ENCODE results near the gene KRTAP5-1.
A peak's percentile ranks its signal among the peaks of the same experiment; 100 is the strongest.

KRTAP5-1 gene

DNA sequence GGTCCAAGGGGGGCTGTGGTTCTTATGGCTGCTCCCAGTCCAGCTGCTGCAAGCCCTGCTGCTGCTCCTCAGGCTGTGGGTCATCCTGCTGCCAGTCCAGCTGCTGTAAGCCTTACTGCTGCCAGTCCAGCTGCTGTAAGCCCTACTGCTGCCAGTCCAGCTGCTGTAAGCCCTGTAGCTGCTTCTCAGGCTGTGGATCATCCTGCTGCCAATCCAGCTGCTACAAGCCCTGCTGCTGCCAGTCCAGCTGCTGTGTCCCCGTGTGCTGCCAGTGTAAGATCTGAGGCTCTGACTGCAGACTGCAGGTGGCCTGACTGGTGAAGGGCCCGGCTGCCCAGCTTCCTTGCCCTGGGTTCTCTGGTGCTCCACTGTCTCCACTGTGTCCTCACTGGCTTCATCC is 45.2 kb upstream of the KRTAP5-1 start:
- Histone ChIP-seq H2AK5ac (ENCODE audit: low read depth, low read length) (peak overlapping the region; percentile 42), H4K91ac (ENCODE audit: low read depth, low read length, poor library complexity) (no peak overlapping the region), H3K4me1 (ENCODE audit: control insufficient read depth in 2 of 2, insufficient read depth in 1 of 2, low read depth in 1 of 2, low read length in 2 of 2) (no peaks in the 10 kb centered on the region), H3K4me2 (ENCODE audit: insufficient read depth, low read length, poor library complexity, severe bottlenecking) (no peak overlapping the region), H2AFZ (ENCODE audit: low read length) (no peak overlapping the region), H3K9ac (ENCODE audit: low read depth, low read length, poor library complexity) (peak overlapping the region; percentile 65), H3K18ac (ENCODE audit: low read length) (peak overlapping the region; percentile 30), H3K4me3 (ENCODE audit: low read length in 2 of 2) (no peak overlapping the region), H3K27me3 (ENCODE audit: control insufficient read depth in 3 of 3, insufficient read depth in 3 of 3, low read depth in 1 of 3, low read length in 3 of 3) (peaks cover 0 to 38% (median 0%) of the 10 kb centered on the region in 3 experiments), H3K36me3 (replicated peaks in 1 of 2; ENCODE audit: control insufficient read depth in 2 of 2, insufficient read depth in 2 of 2, low read length in 2 of 2) (no peaks in the 10 kb centered on the region), H3K23ac (ENCODE audit: low read depth, low read length, poor library complexity) (no peak overlapping the region), H3K79me1 (ENCODE audit: low read depth, low read length) (no peaks in the 10 kb centered on the region), H3K27ac (replicated peaks; ENCODE audit: low read length) (no peak overlapping the region), H3K4ac (ENCODE audit: low read length) (no peak overlapping the region), H2BK5ac (ENCODE audit: low read length) (no peak overlapping the region), H2BK120ac (ENCODE audit: low read depth, low read length) (no peak overlapping the region), H2BK12ac (ENCODE audit: low read length) (no peak overlapping the region), H3K14ac (ENCODE audit: low read length) (peak overlapping the region; percentile 58), H2BK15ac (ENCODE audit: low read length) (no peak overlapping the region), H3K9me3 (replicated peaks in 1 of 2; ENCODE audit: control insufficient read depth in 2 of 2, insufficient read depth in 1 of 2, low read depth in 1 of 2, low read length in 2 of 2) (no peaks in the 10 kb centered on the region), H4K8ac (ENCODE audit: low read depth, low read length) (no peak overlapping the region)
- DNase-seq (ENCODE audit: low spot score), result no peak
- no CpG with 5 or more reads among the region's 2 CpGs for WGBS, 2 donors (ENCODE audit: extremely low coverage in 2 of 2, insufficient read length in 2 of 2, insufficient replicate concordance in 1 of 2)

DNA sequence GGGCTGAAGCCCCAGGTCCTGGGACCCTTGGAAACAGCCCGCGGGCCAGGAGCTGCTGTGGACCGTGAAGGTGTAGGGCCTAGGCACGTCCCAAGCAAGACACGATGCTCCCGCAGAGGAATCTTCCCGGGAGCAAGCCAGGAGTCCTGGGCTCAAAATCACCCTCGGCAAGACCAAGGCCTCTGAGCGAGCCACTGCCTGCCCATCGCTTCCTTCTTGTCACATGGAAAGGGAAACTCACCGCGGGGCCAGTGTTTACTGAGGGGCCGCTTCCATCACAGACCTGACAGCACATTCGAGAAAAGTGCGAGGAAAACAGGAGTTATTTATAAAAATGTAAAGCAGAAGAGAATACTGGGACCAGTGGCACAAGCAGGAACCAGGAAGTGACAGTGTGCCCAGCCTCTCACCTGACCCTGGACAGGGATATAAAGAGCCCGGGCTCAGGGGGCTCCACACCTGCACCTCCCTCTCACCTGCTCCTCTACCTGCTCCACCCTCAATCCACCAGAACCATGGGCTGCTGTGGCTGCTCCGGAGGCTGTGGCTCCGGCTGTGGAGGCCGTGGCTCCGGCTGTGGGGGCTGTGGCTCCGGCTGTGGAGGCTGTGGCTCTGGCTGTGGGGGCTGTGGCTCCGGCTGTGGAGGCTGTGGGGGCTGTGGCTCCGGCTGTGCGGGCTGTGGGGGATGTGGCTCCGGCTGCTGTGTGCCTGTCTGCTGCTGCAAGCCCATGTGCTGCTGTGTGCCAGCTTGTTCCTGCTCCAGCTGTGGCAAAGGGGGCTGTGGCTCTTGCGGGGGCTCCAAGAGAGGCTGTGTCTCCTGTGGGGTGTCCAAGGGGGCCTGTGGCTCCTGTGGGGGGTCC is 44.5 kb upstream of the KRTAP5-1 start, which contains the start of gene KRTAP5-5:
Gene KRTAP5-5 (plus strand): TSS at position 450 of the 860 bp plus-strand sequence. CDS start 66 bp downstream, at position 516.
- no peaks in the 10 kb centered on the region for H3K36me3 ChIP-seq (replicated peaks in 1 of 2; ENCODE audit: control insufficient read depth in 2 of 2, insufficient read depth in 2 of 2, low read length in 2 of 2)
- H2BK12ac ChIP-seq (ENCODE audit: low read length), result no peak within 1 kb of the TSS
- no peak within 1 kb of the TSS for H2BK5ac ChIP-seq (ENCODE audit: low read length)
- peak within 1 kb of the TSS; percentile 58 for H3K14ac ChIP-seq (ENCODE audit: low read length)
- H3K79me1 ChIP-seq (ENCODE audit: low read depth, low read length), result no peaks in the 10 kb centered on the region
- WGBS, 2 donors (ENCODE audit: extremely low coverage in 2 of 2, insufficient read length in 2 of 2, insufficient replicate concordance in 1 of 2), result no CpG with 5 or more reads among the region's 26 CpGs
- H3K4me3 ChIP-seq (ENCODE audit: low read length in 2 of 2), result no peak within 1 kb of the TSS
- no peak within 1 kb of the TSS for H2BK120ac ChIP-seq (ENCODE audit: low read depth, low read length)
- H3K23ac ChIP-seq (ENCODE audit: low read depth, low read length, poor library complexity), result no peak within 1 kb of the TSS
- H3K18ac ChIP-seq (ENCODE audit: low read length), result peak within 1 kb of the TSS; percentile 55
- H3K4ac ChIP-seq (ENCODE audit: low read length), result no peak within 1 kb of the TSS
- no peak within 1 kb of the TSS for H3K4me2 ChIP-seq (ENCODE audit: insufficient read depth, low read length, poor library complexity, severe bottlenecking)
- H3K27ac ChIP-seq (replicated peaks; ENCODE audit: low read length), result no peak within 1 kb of the TSS
- peak within 1 kb of the TSS; percentile 75 for H2AFZ ChIP-seq (ENCODE audit: low read length)
- H3K27me3 ChIP-seq (ENCODE audit: control insufficient read depth in 3 of 3, insufficient read depth in 3 of 3, low read depth in 1 of 3, low read length in 3 of 3), result peaks cover 0 to 44% (median 0%) of the 10 kb centered on the region in 3 experiments
- no peak within 1 kb of the TSS for H2BK15ac ChIP-seq (ENCODE audit: low read length)
- peak within 1 kb of the TSS; percentile 42 for H2AK5ac ChIP-seq (ENCODE audit: low read depth, low read length)
- no peak for DNase-seq (ENCODE audit: low spot score)
- H3K9me3 ChIP-seq (replicated peaks in 1 of 2; ENCODE audit: control insufficient read depth in 2 of 2, insufficient read depth in 1 of 2, low read depth in 1 of 2, low read length in 2 of 2), result no peaks in the 10 kb centered on the region
- no peak within 1 kb of the TSS for H4K91ac ChIP-seq (ENCODE audit: low read depth, low read length, poor library complexity)
- H3K9ac ChIP-seq (ENCODE audit: low read depth, low read length, poor library complexity), result peak within 1 kb of the TSS; percentile 65
- peaks cover 0 to 1% of the 10 kb centered on the region in 2 donors for H3K4me1 ChIP-seq (ENCODE audit: control insufficient read depth in 2 of 2, insufficient read depth in 1 of 2, low read depth in 1 of 2, low read length in 2 of 2)
- H4K8ac ChIP-seq (ENCODE audit: low read depth, low read length), result no peak within 1 kb of the TSS

DNA sequence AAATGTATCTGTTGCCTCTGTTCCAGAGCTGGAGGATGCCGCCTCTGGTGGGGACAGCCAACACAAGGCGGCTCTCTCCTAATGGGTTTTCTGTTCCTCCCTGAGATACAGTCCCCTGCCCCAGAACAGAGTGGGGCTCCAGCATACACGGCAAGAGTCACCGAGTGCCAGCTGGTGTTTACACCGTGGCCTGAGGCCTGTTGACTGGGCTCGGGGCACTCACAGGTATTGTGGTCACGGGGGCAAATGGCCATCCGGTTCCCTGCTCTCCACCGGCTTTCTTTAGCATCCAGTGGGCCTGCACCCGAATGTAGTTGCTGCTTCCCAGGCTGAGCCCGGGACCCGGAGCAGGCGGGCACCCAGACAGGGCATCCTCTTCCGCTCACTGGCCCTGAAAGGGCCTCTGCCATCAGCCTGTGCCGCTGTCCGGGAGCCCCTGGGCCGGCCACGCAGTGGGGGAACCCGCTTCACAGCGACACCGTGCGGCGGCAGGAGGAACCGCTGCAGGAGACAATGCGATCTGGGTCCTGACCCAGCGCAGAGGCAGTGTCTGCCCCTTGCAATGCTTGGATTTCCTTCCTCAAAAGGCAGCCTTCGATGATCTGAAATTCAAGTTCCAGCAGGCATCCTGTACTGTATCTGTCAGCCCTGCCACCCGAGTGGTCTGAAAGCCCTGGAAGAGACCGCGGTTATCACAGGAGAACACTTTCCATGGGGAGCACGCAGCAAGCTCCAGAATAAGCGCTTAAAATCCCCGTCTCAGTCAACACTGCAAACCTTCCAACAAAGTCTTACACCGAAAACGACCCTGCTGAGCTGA is 43.6 kb upstream of the KRTAP5-1 start:
- no peak overlapping the region for H3K23ac ChIP-seq (ENCODE audit: low read depth, low read length, poor library complexity)
- H3K4me2 ChIP-seq (ENCODE audit: insufficient read depth, low read length, poor library complexity, severe bottlenecking), result no peak overlapping the region
- no peak overlapping the region for H3K14ac ChIP-seq (ENCODE audit: low read length)
- H4K8ac ChIP-seq (ENCODE audit: low read depth, low read length), result no peak overlapping the region
- no peaks in the 10 kb centered on the region for H3K36me3 ChIP-seq (replicated peaks in 1 of 2; ENCODE audit: control insufficient read depth in 2 of 2, insufficient read depth in 2 of 2, low read length in 2 of 2)
- no peak overlapping the region for H3K9ac ChIP-seq (ENCODE audit: low read depth, low read length, poor library complexity)
- WGBS, 2 donors (ENCODE audit: extremely low coverage in 2 of 2, insufficient read length in 2 of 2, insufficient replicate concordance in 1 of 2), result no CpG with 5 or more reads among the region's 35 CpGs
- H3K4ac ChIP-seq (ENCODE audit: low read length), result no peak overlapping the region
- H2BK5ac ChIP-seq (ENCODE audit: low read length), result no peak overlapping the region
- peak overlapping the region; percentile 23 for H2AK5ac ChIP-seq (ENCODE audit: low read depth, low read length)
- H3K4me3 ChIP-seq (ENCODE audit: low read length in 2 of 2), result no peak overlapping the region
- H2BK120ac ChIP-seq (ENCODE audit: low read depth, low read length), result no peak overlapping the region
- H2AFZ ChIP-seq (ENCODE audit: low read length), result peak overlapping the region; percentile 75
- peak overlapping the region; percentile 55 for H3K18ac ChIP-seq (ENCODE audit: low read length)
- no peak overlapping the region for H2BK12ac ChIP-seq (ENCODE audit: low read length)
- peaks cover 0 to 2% of the 10 kb centered on the region in 2 donors for H3K4me1 ChIP-seq (ENCODE audit: control insufficient read depth in 2 of 2, insufficient read depth in 1 of 2, low read depth in 1 of 2, low read length in 2 of 2)
- H2BK15ac ChIP-seq (ENCODE audit: low read length), result no peak overlapping the region
- peaks cover 0 to 48% (median 0%) of the 10 kb centered on the region in 3 experiments for H3K27me3 ChIP-seq (ENCODE audit: control insufficient read depth in 3 of 3, insufficient read depth in 3 of 3, low read depth in 1 of 3, low read length in 3 of 3)
- H3K79me1 ChIP-seq (ENCODE audit: low read depth, low read length), result no peaks in the 10 kb centered on the region
- H4K91ac ChIP-seq (ENCODE audit: low read depth, low read length, poor library complexity), result no peak overlapping the region
- no peak overlapping the region for H3K27ac ChIP-seq (replicated peaks; ENCODE audit: low read length)
- no peaks in the 10 kb centered on the region for H3K9me3 ChIP-seq (replicated peaks in 1 of 2; ENCODE audit: control insufficient read depth in 2 of 2, insufficient read depth in 1 of 2, low read depth in 1 of 2, low read length in 2 of 2)
- DNase-seq (ENCODE audit: low spot score), result peak; percentile 64

DNA sequence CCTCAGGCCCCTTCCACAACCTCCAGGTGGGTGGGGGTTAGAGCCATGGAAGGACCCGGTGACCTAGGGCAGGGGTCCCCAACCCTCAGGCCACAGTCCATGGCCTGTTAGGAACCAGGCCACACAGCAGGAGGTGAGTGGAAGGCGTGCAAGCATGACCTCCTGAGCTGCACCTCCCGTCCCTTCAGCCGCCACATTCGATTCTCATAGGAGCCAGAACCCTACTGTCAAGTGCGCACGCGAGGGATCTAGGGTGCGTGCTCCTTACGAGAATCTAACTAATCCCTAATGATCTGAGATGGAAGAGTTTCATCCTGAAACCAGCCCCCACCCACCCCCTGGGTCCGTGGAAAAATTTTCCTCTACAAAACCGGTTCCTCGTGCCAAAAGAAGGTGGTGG is 40.5 kb upstream of the KRTAP5-1 start:
- Histone ChIP-seq H3K4me1 (ENCODE audit: control insufficient read depth in 2 of 2, insufficient read depth in 1 of 2, low read depth in 1 of 2, low read length in 2 of 2) (peaks cover 0 to 2% of the 10 kb centered on the region in 2 donors), H2BK5ac (ENCODE audit: low read length) (no peak overlapping the region), H3K23ac (ENCODE audit: low read depth, low read length, poor library complexity) (no peak overlapping the region), H3K14ac (ENCODE audit: low read length) (no peak overlapping the region), H2BK15ac (ENCODE audit: low read length) (no peak overlapping the region), H3K27me3 (ENCODE audit: control insufficient read depth in 3 of 3, insufficient read depth in 3 of 3, low read depth in 1 of 3, low read length in 3 of 3) (peaks cover 0 to 32% (median 0%) of the 10 kb centered on the region in 3 experiments), H2BK12ac (ENCODE audit: low read length) (no peak overlapping the region), H4K8ac (ENCODE audit: low read depth, low read length) (no peak overlapping the region), H3K4me2 (ENCODE audit: insufficient read depth, low read length, poor library complexity, severe bottlenecking) (no peak overlapping the region), H3K27ac (replicated peaks; ENCODE audit: low read length) (no peak overlapping the region), H3K4ac (ENCODE audit: low read length) (no peak overlapping the region), H2BK120ac (ENCODE audit: low read depth, low read length) (no peak overlapping the region), H3K79me1 (ENCODE audit: low read depth, low read length) (no peaks in the 10 kb centered on the region), H3K9me3 (replicated peaks in 1 of 2; ENCODE audit: control insufficient read depth in 2 of 2, insufficient read depth in 1 of 2, low read depth in 1 of 2, low read length in 2 of 2) (no peaks in the 10 kb centered on the region), H3K9ac (ENCODE audit: low read depth, low read length, poor library complexity) (no peak overlapping the region), H3K36me3 (replicated peaks in 1 of 2; ENCODE audit: control insufficient read depth in 2 of 2, insufficient read depth in 2 of 2, low read length in 2 of 2) (no peaks in the 10 kb centered on the region), H2AFZ (ENCODE audit: low read length) (no peak overlapping the region), H3K4me3 (ENCODE audit: low read length in 2 of 2) (no peak overlapping the region), H3K18ac (ENCODE audit: low read length) (peak overlapping the region; percentile 46), H2AK5ac (ENCODE audit: low read depth, low read length) (peak overlapping the region; percentile 10), H4K91ac (ENCODE audit: low read depth, low read length, poor library complexity) (no peak overlapping the region)
- no peak for DNase-seq (ENCODE audit: low spot score)
- no CpG with 5 or more reads among the region's 13 CpGs for WGBS, 2 donors (ENCODE audit: extremely low coverage in 2 of 2, insufficient read length in 2 of 2, insufficient replicate concordance in 1 of 2)

Data from neuronal stem cell (in vitro differentiated cells).